Neural progenitor cell (in vitro differentiated cells): ENCODE results near the gene TP63.

Source experiments
- CTCF ChIP-seq: fragments of 200-600 bp; sonication (generic); IDR thresholded peaks from 2 replicates; pipeline ENCODE4 v1.5.1; 2017; ENCODE audit warnings: antibody characterized with exemption, mild to moderate bottlenecking
- EZH2 ChIP-seq: fragments of 200-600 bp; sonication (generic); IDR thresholded peaks from 2 replicates; pipeline ENCODE4 v1.6.1; 2017; ENCODE audit warnings: antibody characterized with exemption, mild to moderate bottlenecking, moderate library complexity

GRCh38 chr3:189631373-189631408 lies at the start of gene TP63:
- TF ChIP-seq CTCF (no peak), EZH2 (no peak)
